Adipocyte (in vitro differentiated cells): Measurements from ENCODE around the gene NOS1AP.

Experiments used
- DNase-seq: peaks from one replicate; pipeline ENCODE4 v3.0.0-alpha.2; 2015; ENCODE audit warnings: low read depth
- H3K27me3 ChIP-seq: replicated peaks from 2 replicates; pipeline ENCODE4 v1.7.0; 2013; ENCODE audit warnings: mild to moderate bottlenecking, low read length, moderate library complexity; ENCODE audit not compliant: control insufficient read depth, insufficient read depth
- H3K36me3 ChIP-seq: 2 replicates; pipeline ENCODE4 v1.7.0; 2013; ENCODE audit warnings: low read length, mild to moderate bottlenecking, moderate library complexity; ENCODE audit not compliant: control insufficient read depth, insufficient read depth, severe bottlenecking
- H3K4me1 ChIP-seq: 2 replicates; pipeline ENCODE4 v1.7.0; 2013; ENCODE audit warnings: mild to moderate bottlenecking, low read length, moderate library complexity; ENCODE audit not compliant: control insufficient read depth, insufficient read depth
- H3K4me3 ChIP-seq: 2 replicates; pipeline ENCODE4 v1.7.0; 2013; ENCODE audit warnings: mild to moderate bottlenecking, low read length, moderate library complexity
- H3K9ac ChIP-seq: 2 replicates; pipeline ENCODE4 v1.7.0; 2013; ENCODE audit warnings: mild to moderate bottlenecking, low read length, moderate library complexity
- H3K9me3 ChIP-seq: 2 replicates; pipeline ENCODE4 v1.7.0; 2013; ENCODE audit warnings: mild to moderate bottlenecking, low read length, moderate library complexity; ENCODE audit not compliant: control insufficient read depth

NOS1AP gene

DNA sequence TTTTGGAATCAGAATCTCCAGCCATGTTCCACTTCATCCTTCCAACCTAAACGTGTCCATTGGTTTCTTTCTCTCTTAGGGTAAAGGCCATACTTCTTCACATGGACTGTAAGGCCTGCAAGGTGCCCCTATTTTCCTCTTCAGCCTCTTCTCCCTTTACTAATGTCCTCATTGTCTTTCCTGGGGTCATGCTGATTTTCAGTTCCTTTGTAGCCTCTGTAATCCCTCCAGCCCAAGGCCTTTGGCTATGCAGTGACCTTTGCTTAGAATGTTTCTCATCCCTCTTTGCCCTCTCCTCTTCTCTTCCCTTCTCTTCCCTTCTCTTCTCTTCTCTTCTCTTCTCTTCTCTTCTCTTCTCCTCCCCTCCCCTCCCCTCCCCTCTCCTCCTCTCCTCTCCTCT is 194.6 kb downstream of the NOS1AP start:
- no peaks in the 10 kb centered on the region for H3K4me1 ChIP-seq
- H3K27me3 ChIP-seq: peaks cover 29% of the 10 kb centered on the region
- DNase-seq: no peak
- no peak overlapping the region for H3K4me3 ChIP-seq
- H3K9ac ChIP-seq: no peak overlapping the region
- no peaks in the 10 kb centered on the region for H3K9me3 ChIP-seq
- no peaks in the 10 kb centered on the region for H3K36me3 ChIP-seq

DNA sequence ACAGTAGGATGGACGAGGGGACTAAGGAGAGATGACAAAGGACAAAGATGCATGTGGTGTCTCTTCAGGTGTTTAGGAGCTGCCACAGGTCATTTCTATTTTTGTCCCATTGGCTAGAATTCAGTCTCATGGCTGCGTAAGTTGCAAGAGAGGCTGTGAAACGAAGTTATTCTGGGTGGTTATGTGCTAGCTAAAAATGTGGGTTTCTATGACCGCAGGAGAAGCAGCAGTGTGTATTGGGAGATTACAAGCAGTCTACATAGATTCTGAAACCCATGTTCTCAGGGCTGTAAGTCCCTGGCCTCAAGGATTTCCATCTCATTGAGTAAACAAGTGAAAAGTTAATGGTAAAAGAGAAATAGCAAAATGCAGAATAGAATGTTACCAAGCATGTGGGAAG is 196.5 kb downstream of the NOS1AP start:
- DNase-seq: no peak
- H3K27me3 ChIP-seq: peaks cover 26% of the 10 kb centered on the region
- H3K4me3 ChIP-seq: no peak overlapping the region
- no peaks in the 10 kb centered on the region for H3K4me1 ChIP-seq
- H3K9ac ChIP-seq: no peak overlapping the region
- no peaks in the 10 kb centered on the region for H3K36me3 ChIP-seq
- no peaks in the 10 kb centered on the region for H3K9me3 ChIP-seq

DNA sequence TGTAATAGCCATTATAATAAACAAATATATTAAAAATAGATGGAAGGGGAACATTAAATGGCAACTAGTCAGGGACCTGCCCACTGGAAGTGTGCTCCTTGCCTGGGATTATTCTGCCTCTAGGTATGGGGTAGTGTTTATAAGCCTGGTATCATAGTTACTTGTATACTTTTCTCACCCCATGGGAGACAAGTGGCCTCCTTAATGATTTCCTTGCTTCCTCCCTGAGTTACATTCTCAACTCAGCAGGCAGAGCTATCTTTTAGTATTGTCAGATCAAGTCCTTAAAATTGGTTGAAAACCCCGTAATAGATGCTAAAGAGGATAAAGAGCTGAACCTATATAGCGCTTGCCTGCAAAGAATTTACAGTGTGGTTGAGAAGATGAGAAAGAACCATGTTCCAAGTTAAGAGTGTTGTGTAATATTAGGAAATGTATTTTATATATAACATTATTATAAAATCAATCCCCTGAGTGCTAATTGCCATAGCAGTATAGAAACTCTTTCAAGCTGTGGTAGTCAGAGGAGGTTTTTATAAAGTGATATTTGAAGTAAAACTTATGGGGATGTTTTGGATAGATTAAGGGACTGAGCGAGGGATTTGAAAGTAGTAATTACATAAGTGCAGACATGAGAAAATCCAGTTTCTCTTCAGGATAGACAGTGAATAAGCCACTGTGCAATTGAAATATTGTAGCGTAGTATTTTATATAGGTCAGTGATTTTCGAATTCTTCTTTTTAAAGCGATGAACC is 200.7 kb downstream of the NOS1AP start:
- Histone ChIP-seq H3K4me3 (no peak overlapping the region), H3K36me3 (no peaks in the 10 kb centered on the region), H3K4me1 (no peaks in the 10 kb centered on the region), H3K27me3 (peaks cover 13% of the 10 kb centered on the region), H3K9me3 (no peaks in the 10 kb centered on the region), H3K9ac (no peak overlapping the region)
- no peak for DNase-seq

DNA sequence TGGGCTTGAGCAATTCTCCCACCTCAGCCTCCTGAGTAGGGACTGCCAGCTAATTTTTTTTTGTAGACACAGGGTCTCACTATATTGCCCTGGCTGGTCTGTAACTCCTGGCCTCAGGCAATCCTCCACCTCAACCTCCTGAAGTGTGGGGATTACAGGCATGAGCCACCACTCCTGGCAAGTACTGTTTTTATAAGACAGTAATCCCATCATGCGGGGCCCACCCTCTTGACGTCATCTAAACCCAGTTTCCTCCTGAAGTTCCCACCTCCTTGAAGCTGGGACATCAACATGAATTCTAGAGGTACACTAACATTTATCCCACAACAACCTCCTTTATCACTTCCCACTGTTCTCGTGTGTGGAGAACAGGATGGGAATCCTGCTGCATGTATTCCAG is 202.5 kb downstream of the NOS1AP start:
- H3K4me3 ChIP-seq: no peak overlapping the region
- DNase-seq: no peak
- peaks cover 5% of the 10 kb centered on the region for H3K27me3 ChIP-seq
- no peaks in the 10 kb centered on the region for H3K4me1 ChIP-seq
- H3K36me3 ChIP-seq: no peaks in the 10 kb centered on the region
- H3K9ac ChIP-seq: no peak overlapping the region
- H3K9me3 ChIP-seq: no peaks in the 10 kb centered on the region

DNA sequence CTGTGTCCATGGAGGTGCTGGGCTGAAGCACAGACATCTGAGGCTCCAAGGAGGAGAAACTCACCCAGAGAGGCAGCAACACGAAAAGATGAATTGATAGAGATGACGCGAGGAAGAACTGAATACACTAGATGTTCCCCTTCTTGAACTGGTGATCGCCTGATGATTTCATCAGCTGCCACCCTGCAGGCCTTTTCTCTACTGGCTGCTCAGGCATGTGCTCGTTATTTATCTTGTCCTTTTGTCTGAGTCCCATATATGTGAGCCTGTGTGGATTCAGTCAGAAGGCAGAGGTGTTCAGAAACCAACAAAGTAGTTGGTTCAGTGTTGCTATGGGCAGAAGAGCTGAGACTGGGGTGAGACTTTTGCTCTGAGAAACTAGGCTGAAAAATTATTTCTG is 202.9 kb downstream of the NOS1AP start:
- no peaks in the 10 kb centered on the region for H3K9me3 ChIP-seq
- H3K4me3 ChIP-seq: no peak overlapping the region
- H3K36me3 ChIP-seq: no peaks in the 10 kb centered on the region
- no peak overlapping the region for H3K9ac ChIP-seq
- no peak for DNase-seq
- no peaks in the 10 kb centered on the region for H3K4me1 ChIP-seq
- H3K27me3 ChIP-seq: peaks cover 5% of the 10 kb centered on the region

DNA sequence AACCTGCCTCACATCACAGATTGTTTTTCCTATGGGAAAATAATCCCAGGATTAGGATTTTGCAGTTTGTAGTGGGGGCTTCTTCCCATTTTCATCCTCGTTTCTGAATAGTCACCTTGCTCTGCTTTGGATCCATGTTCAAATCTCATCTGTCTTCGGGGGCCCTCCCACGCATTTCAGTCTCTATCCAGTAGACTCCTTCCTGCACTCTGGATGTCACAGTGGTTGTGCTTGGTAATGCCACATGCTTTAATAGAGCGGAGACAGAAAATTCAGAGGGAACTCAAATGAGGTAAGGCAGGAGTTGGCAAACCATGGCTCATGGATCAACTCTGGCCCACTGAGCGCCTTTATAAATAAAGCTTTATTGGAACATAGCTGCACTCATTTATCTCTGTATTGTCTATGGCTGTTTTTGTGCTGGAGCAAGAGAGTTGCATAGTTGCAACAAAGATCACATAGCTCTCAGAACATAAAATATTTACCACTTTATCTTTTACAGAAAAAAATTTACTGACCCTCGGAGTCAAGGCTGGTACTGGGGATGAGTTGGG is 206.2 kb downstream of the NOS1AP start:
- no peak overlapping the region for H3K4me3 ChIP-seq
- H3K9ac ChIP-seq: no peak overlapping the region
- DNase-seq: no peak
- no peaks in the 10 kb centered on the region for H3K9me3 ChIP-seq
- no peaks in the 10 kb centered on the region for H3K36me3 ChIP-seq
- peaks cover 22% of the 10 kb centered on the region for H3K27me3 ChIP-seq
- H3K4me1 ChIP-seq: no peaks in the 10 kb centered on the region

DNA sequence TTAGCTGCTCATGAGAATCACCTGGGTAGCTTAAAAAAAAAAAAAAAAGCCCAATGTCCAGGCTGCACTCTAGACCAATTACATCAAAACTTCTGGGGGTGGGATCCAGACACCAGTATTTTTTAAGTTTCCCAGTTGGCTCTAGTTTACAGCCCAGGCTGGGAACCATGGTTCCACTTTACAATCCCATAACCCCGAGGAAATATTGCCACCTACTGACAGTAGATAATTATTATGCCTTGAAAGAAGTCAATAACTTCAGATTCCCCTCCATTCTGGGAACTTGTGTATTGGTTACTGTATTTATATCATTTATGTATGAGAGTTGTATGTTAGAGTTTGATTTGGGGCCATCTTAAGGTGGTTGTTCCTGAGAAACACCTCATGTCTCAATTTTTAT is 207.0 kb downstream of the NOS1AP start:
- no peak overlapping the region for H3K4me3 ChIP-seq
- H3K36me3 ChIP-seq: no peaks in the 10 kb centered on the region
- no peak overlapping the region for H3K9ac ChIP-seq
- H3K27me3 ChIP-seq: peaks cover 22% of the 10 kb centered on the region
- H3K4me1 ChIP-seq: no peaks in the 10 kb centered on the region
- DNase-seq: peak; percentile 69
- H3K9me3 ChIP-seq: no peaks in the 10 kb centered on the region

DNA sequence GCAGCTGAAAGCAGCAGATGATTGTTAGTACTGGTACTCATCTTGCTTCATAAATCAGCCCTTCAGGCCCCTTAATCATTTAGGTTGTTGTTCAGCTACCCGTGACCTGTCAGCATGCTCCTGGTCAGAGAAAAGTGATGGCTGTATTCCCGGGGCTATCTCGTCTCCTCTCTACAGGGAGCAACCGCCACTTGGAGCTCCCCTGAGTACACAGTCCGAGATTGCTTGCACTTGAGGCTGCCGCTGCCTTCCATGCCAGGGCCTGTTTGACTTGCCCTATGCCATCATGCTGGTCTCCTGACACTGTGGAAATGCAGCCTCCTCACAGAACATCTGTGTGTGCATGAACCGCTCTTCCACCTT is 209.6 kb downstream of the NOS1AP start:
- no peak for DNase-seq
- H3K36me3 ChIP-seq: no peaks in the 10 kb centered on the region
- no peaks in the 10 kb centered on the region for H3K9me3 ChIP-seq
- no peaks in the 10 kb centered on the region for H3K4me1 ChIP-seq
- H3K9ac ChIP-seq: no peak overlapping the region
- H3K4me3 ChIP-seq: no peak overlapping the region
- H3K27me3 ChIP-seq: peaks cover 36% of the 10 kb centered on the region

DNA sequence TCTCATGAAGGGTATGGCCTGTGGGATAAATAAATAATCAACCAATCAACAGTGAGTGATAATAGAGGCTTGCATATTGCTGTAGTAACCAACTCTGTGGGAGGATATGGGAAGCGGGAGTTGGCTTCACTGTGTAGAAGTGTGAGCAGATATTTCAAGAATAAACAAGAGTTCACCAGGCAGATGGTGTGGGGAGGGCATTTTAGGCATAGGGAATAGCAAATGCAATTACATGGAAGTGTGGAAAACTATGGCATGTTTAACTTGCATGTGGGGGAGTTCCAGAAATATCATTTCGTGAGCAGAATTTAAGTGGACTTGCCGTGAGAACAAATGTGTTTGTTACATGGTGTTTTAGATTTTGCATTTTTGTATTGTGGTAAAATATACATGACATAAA is 211.9 kb downstream of the NOS1AP start:
- Histone ChIP-seq H3K9ac (no peak overlapping the region), H3K9me3 (no peaks in the 10 kb centered on the region), H3K4me1 (no peaks in the 10 kb centered on the region), H3K36me3 (no peaks in the 10 kb centered on the region), H3K27me3 (peaks cover 57% of the 10 kb centered on the region), H3K4me3 (no peak overlapping the region)
- no peak for DNase-seq

DNA sequence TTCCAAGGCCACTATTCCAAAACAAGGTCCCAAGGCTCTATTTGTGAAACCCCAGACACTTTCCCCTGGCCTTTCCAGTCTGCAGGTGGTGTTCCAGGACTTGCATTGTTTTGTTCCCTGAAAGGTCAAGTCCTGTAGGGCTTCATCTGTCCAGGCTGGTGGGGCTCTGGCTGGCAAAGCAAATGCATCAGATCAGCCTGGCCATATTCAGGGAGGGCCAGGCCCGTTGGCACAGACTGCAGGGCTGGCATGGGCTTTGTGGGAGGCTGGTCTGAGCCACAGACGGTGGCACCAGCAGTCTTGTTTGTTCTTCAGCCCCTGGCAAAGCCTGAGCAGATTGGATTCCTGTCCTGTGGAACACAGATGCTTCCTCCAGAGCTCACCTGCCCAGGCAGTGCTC is 214.2 kb downstream of the NOS1AP start:
- Histone ChIP-seq H3K27me3 (peaks cover 65% of the 10 kb centered on the region), H3K4me3 (no peak overlapping the region)
- no peak for DNase-seq

DNA sequence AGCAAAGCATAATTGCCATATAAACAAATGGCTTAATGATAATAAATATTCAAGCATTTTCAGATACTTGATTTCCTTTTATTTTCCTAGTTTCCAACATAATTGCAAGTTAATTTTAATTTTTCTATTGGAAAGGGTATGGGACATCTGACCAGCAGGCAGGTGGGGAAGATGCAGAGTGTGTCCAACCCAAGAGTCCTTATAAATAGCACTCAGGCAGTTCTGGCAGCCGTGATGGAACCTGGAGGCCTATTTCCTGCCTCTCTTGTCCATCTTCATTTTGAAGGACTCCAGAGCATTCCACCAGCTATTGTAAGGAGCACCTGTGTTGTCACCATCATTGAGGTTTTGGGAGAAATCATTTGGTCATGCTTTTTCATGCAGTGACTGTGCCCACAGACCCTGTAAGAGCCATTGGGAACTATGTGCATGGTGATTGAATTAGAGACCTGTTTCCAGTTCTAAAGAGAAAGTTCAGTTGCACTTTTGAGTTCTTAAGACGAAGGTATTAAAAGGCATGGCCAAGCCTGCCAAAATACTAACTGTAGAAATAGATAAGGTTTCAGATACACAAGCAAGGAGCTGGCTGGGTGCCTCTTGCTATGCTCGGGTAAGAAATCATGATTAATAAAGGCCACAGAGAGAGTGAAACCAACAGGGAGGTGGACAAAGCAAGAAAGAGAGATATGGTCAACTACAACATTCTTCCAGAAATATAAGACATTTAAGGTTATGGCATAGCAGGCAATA is 214.9 kb downstream of the NOS1AP start:
- Histone ChIP-seq H3K9ac (no peak overlapping the region), H3K27me3 (peaks cover 58% of the 10 kb centered on the region), H3K36me3 (no peaks in the 10 kb centered on the region), H3K4me1 (no peaks in the 10 kb centered on the region), H3K9me3 (no peaks in the 10 kb centered on the region), H3K4me3 (no peak overlapping the region)
- DNase-seq: no peak

More for the DNA sequence above, 214.2 kb downstream of the NOS1AP start:
- Histone ChIP-seq H3K9ac (no peak overlapping the region), H3K4me1 (no peaks in the 10 kb centered on the region), H3K9me3 (no peaks in the 10 kb centered on the region), H3K36me3 (no peaks in the 10 kb centered on the region)
